HepG2 (cell line): ENCODE results near the gene IGF1. TPM values are rescaled to one million over a fixed set of nuclear protein-coding genes. Genes with fewer than 3 reads are reported as not detected.

Experiments used
- ATAC-seq: fragments of 200-7000 bp; cut with Tn5 transposase; 3 replicates; pipeline ENCODE4 v1.9.1; 2020; ENCODE audit warnings: mild to moderate bottlenecking, moderate library complexity
- BruUV-seq: library from RNA; stranded (reverse); fragments of 400-500 nt; replicated peaks from 2 replicates; lab custom pipeline; 2021; lab: Mats Ljungman, UMichigan
- CTCF ChIA-PET: fragments of 300-600 bp; formaldehyde crosslinking; extraction: SDS; loops from one replicate; lab custom pipeline; 2021; ENCODE audit warnings: low total read pairs, inconsistent platforms, low intra/inter-chr PET ratio; lab: Yijun Ruan, JAX
- POLR2A ChIA-PET: fragments of 350-600 bp; sonication (Branson Sonifier 250); formaldehyde crosslinking; loops from one replicate; lab custom pipeline; 2020; ENCODE audit warnings: antibody characterized with exemption, inconsistent platforms; lab: Yijun Ruan, JAX
- DNase-seq: peaks from one replicate; pipeline ENCODE4 v3.0.0-alpha.2; 2015; ENCODE audit warnings: low spot score
- FAIRE-seq: peaks from 3 replicates; lab custom pipeline; 2011; peaks lifted over from hg19 to GRCh38; lab: Jason Lieb, UNC
- H2AFZ ChIP-seq: one replicate; pipeline ENCODE4 v1.6.1; 2011; ENCODE audit warnings: low read length, inconsistent platforms
- H3K27ac ChIP-seq: fragments of 300-600 bp; 3 replicates; pipeline ENCODE4 v1.8.0; 2011; ENCODE audit warnings: mixed run types, mild to moderate bottlenecking, mixed read lengths, low read length, inconsistent platforms; ENCODE audit not compliant: insufficient read depth; ENCODE audit errors: extremely low read length
- H3K27me3 ChIP-seq, 2 experiments: fragments of 200-600 bp in 1 of 2; 2 replicates in 1 of 2; 3 replicates in 1 of 2; pipeline versions ENCODE4 v1.6.0 to v1.8.0; 2011; ENCODE audit warnings: low read length in 2 of 2, mild to moderate bottlenecking in 2 of 2, moderate library complexity in 2 of 2, inconsistent platforms in 1 of 2; ENCODE audit not compliant: insufficient read depth in 2 of 2, control insufficient read depth in 1 of 2
- H3K36me3 ChIP-seq, 2 experiments: fragments of 200-600 bp in 1 of 2; replicated peaks in 1 of 2; 2 replicates in 1 of 2; 3 replicates in 1 of 2; pipeline versions ENCODE4 v1.5.1 to v1.8.0; 2011; ENCODE audit warnings: low read length in 2 of 2, inconsistent platforms in 1 of 2; ENCODE audit not compliant: insufficient read depth in 2 of 2, control insufficient read depth in 1 of 2
- H3K4me1 ChIP-seq: 2 replicates; pipeline ENCODE4 v1.5.1; 2012; ENCODE audit warnings: low read length, inconsistent platforms; ENCODE audit not compliant: insufficient read depth
- H3K4me2 ChIP-seq: 2 replicates; pipeline ENCODE4 v1.6.0; 2011; ENCODE audit warnings: low read depth, low read length, inconsistent platforms
- H3K4me3 ChIP-seq, 3 experiments: fragments of 200-600 bp in 1 of 3; sonication (generic), shearing (Covaris generic) in 1 of 3; replicated peaks in 1 of 3; 2 replicates each; pipeline ENCODE4 v1.5.1; 2011 to 2016; ENCODE audit warnings: low read length in 3 of 3, inconsistent platforms in 2 of 3, low read depth in 2 of 3, mild to moderate bottlenecking in 2 of 3, control low read depth in 1 of 3, mixed read lengths in 1 of 3; ENCODE audit not compliant: insufficient read depth in 1 of 3
- H3K79me2 ChIP-seq: one replicate; pipeline ENCODE4 v1.6.1; 2011; ENCODE audit warnings: low read length, inconsistent platforms; ENCODE audit not compliant: insufficient read depth
- H3K9ac ChIP-seq: 2 replicates; pipeline ENCODE4 v1.6.0; 2011; ENCODE audit warnings: mild to moderate bottlenecking, low read depth, low read length, inconsistent platforms; ENCODE audit not compliant: insufficient read depth
- H3K9me3 ChIP-seq: 2 replicates; pipeline ENCODE4 v1.5.1; 2012; ENCODE audit warnings: mild to moderate bottlenecking, low read length
- H4K20me1 ChIP-seq: 2 replicates; pipeline ENCODE4 v1.6.0; 2011; ENCODE audit warnings: inconsistent platforms, mild to moderate bottlenecking, low read length, moderate library complexity; ENCODE audit not compliant: insufficient read depth
- CCAR2 ChIP-seq: fragments of 200-400 bp; formaldehyde crosslinking; optimal IDR thresholded peaks from 2 replicates; pipeline ENCODE3; 2018; ENCODE audit warnings: low read depth, mild to moderate bottlenecking, low read length, moderate library complexity
- CEBPB ChIP-seq: IDR thresholded peaks from 2 replicates; pipeline ENCODE4 v1.6.1; 2011; ENCODE audit warnings: low read depth, low read length, improper control_type of control experiment, borderline replicate concordance
- MAFF ChIP-seq: IDR thresholded peaks from 2 replicates; pipeline ENCODE4 v1.6.1; 2011; ENCODE audit warnings: low read depth, low read length, improper control_type of control experiment
- MAFK ChIP-seq, 2 experiments: IDR thresholded peaks in 1 of 2; conservative IDR thresholded peaks in 1 of 2; 2 replicates each; pipeline ENCODE4 v1.6.1; 2011; ENCODE audit warnings: improper control_type of control experiment in 2 of 2, low read length in 2 of 2
- NR2F1 ChIP-seq, 2 experiments: fragments of 450-650 bp in 1 of 2; formaldehyde crosslinking in 1 of 2; IDR thresholded peaks; 2 replicates each; pipeline versions ENCODE4 v1.5.0 to v1.6.1; 2016 to 2020; ENCODE audit warnings: mild to moderate bottlenecking in 1 of 2, missing compliant biosample characterization in 1 of 2, missing genetic modification reagents in 1 of 2, moderate library complexity in 1 of 2
- POLR2AphosphoS2 ChIP-seq: IDR thresholded peaks from 2 replicates; pipeline ENCODE4 v1.6.1; 2011; ENCODE audit warnings: low read depth, low read length, improper control_type of control experiment
- ZC3H4 ChIP-seq: sonication (generic); formaldehyde crosslinking; IDR thresholded peaks from 2 replicates; pipeline ENCODE4 v1.4.0; 2020; ENCODE audit warnings: missing genetic modification reagents, borderline replicate concordance
- ZNF276 ChIP-seq: sonication (generic); formaldehyde crosslinking; IDR thresholded peaks from 2 replicates; pipeline ENCODE4 v1.4.0; 2020; ENCODE audit warnings: mild to moderate bottlenecking, low read depth, missing genetic modification reagents
- ZNF3 ChIP-seq: IDR thresholded peaks from 2 replicates; pipeline ENCODE4 v1.7.0; 2017; ENCODE audit warnings: inconsistent platforms
- ZNF512B ChIP-seq: sonication (generic); formaldehyde crosslinking; IDR thresholded peaks from 2 replicates; pipeline ENCODE4 v1.5.1; 2020; ENCODE audit warnings: missing genetic modification reagents, mild to moderate bottlenecking, borderline replicate concordance
- ZNF577 ChIP-seq: sonication (generic); formaldehyde crosslinking; IDR thresholded peaks from 2 replicates; pipeline ENCODE4 v1.4.0; 2020; ENCODE audit warnings: mild to moderate bottlenecking, low read depth, missing genetic modification reagents, borderline replicate concordance
- ZNF784 ChIP-seq: sonication (generic); formaldehyde crosslinking; IDR thresholded peaks from 2 replicates; pipeline ENCODE4 v1.5.1; 2020; ENCODE audit warnings: missing genetic modification reagents, mild to moderate bottlenecking, borderline replicate concordance
- WGBS: methylation state at CpG from one replicate; pipeline ENCODE4 v1.1.6; 2017; ENCODE audit warnings: low lambda C conversion rate; 5-methylcytosine and 5-hydroxymethylcytosine counted together
- in situ Hi-C: cut with HindIII; loops from 2 replicates; pipeline ENCODE4 v1.10.0; 2017; ENCODE audit warnings: low pct_unique_long_range_greater_than_20kb; ENCODE audit not compliant: extremely low pct_ligation_motif_present
- intact Hi-C: fragments of 100-400 bp; cut with micrococcal nuclease; formaldehyde crosslinking; loops from one replicate; pipeline ENCODE4 v1.10.0; 2022; ENCODE audit not compliant: unreplicated experiment
- polyA plus RNA-seq, 8 experiments: library from polyadenylated mRNA; depleted of rRNA in 3 of 8; stranded (reverse) in 7 of 8; unstranded in 1 of 8; fragments of >200 nt; fragmentation: Illumina TruSeq in 4 of 8; extraction: Trizol in 4 of 8; gene quantifications; 2 replicates each; pipeline versions ENCODE4 v1.2.1 to v1.2.3, GENCODE V29; 2011 to 2016; ENCODE audit warnings: low read depth in 4 of 8, missing spikeins in 1 of 8, mixed read lengths in 1 of 8; ENCODE audit not compliant: insufficient read depth in 1 of 8
- total RNA-seq, 5 experiments: library from RNA; depleted of rRNA; stranded (reverse); fragments of >200 nt; fragmentation: Illumina TruSeq; extraction: Trizol; gene quantifications; 2 replicates each; pipeline ENCODE4 v1.2.3, GENCODE V29; 2016; ENCODE audit warnings: low read depth in 1 of 5

The IGF1 gene
- total and polyA plus RNA-seq, 2 of the 13 experiments (the other 11 are each of a cell fraction or from before 2014, with no cell fraction given), result not detected

GRCh38 chr12:102376181-102376747 is 104.1 kb downstream of the IGF1 start:
- in situ Hi-C loops (no loop called here), intact Hi-C loops (no loop called here)
- no peak overlapping the region for H3K4me2 ChIP-seq
- H3K9ac ChIP-seq, result no peak overlapping the region
- WGBS, result 79% methylated on average over 4 of the region's 5 CpGs
- TF ChIP-seq MAFF, result peak; percentile 42; the same call in 1 of the 2 replicates
- TF ChIP-seq CCAR2, result no peak
- TF ChIP-seq MAFK (conservative IDR thresholded peaks at IDR 0.05 in 1 of 2, IDR thresholded peaks at IDR 0.05 in 1 of 2; ENCODE audit: low read length in 2 of 2), result peak; percentile 40 to 67; a peak in 3 of 4 replicates
- no peaks in the 10 kb centered on the region for H3K27me3 ChIP-seq
- H2AFZ ChIP-seq, result no peak overlapping the region
- FAIRE-seq (no peak), DNase-seq (no peak), ATAC-seq (no peak)
- H4K20me1 ChIP-seq, result no peaks in the 10 kb centered on the region
- CTCF ChIA-PET, result no interaction called here
- no peak overlapping the region for H3K27ac ChIP-seq
- H3K4me3 ChIP-seq, result no peak overlapping the region
- no peaks in the 10 kb centered on the region for H3K9me3 ChIP-seq
- H3K4me1 ChIP-seq, result no peaks in the 10 kb centered on the region
- H3K36me3 ChIP-seq, result no peaks in the 10 kb centered on the region
- POLR2A ChIA-PET, result no interaction called here
- H3K79me2 ChIP-seq, result no peaks in the 10 kb centered on the region
- no TSS peak for BruUV-seq

GRCh38 chr12:102374190-102374589 is 106.2 kb downstream of the IGF1 start:
- no peaks in the 10 kb centered on the region for H3K9me3 ChIP-seq
- ATAC-seq (no peak), FAIRE-seq (no peak), DNase-seq (peak; percentile 3)
- H2AFZ ChIP-seq, result no peak overlapping the region
- CTCF ChIA-PET, result no interaction called here
- no peaks in the 10 kb centered on the region for H4K20me1 ChIP-seq
- no peak overlapping the region for H3K4me2 ChIP-seq
- intact Hi-C loops (no loop called here), in situ Hi-C loops (no loop called here)
- no peaks in the 10 kb centered on the region for H3K36me3 ChIP-seq
- no peaks in the 10 kb centered on the region for H3K4me1 ChIP-seq
- H3K4me3 ChIP-seq, result no peak overlapping the region
- POLR2A ChIA-PET, result no interaction called here
- no peaks in the 10 kb centered on the region for H3K79me2 ChIP-seq
- WGBS, result 0% methylated on average over 1 of the region's 1 CpG
- no peaks in the 10 kb centered on the region for H3K27me3 ChIP-seq
- H3K9ac ChIP-seq, result no peak overlapping the region
- H3K27ac ChIP-seq, result no peak overlapping the region
- no TSS peak for BruUV-seq
- TF ChIP-seq ZC3H4 (CRISPR knock-in tag), result no peak
- no peak for TF ChIP-seq ZNF784 (CRISPR knock-in tag)
- TF ChIP-seq ZNF3 (CRISPR knock-in tag), result no peak
- TF ChIP-seq NR2F1 (CRISPR knock-in tag; IDR thresholded peaks at IDR 0.05), result no peak
- no peak for TF ChIP-seq ZNF577 (CRISPR knock-in tag)
- TF ChIP-seq POLR2AphosphoS2, result no peak
- TF ChIP-seq CEBPB, result peak; percentile 47; the same call in 1 of the 2 replicates
- TF ChIP-seq ZNF276 (CRISPR knock-in tag), result no peak
- TF ChIP-seq ZNF512B, result no peak
